ENCODE results near the gene ARFGAP1.

ARFGAP1 gene

DNA sequence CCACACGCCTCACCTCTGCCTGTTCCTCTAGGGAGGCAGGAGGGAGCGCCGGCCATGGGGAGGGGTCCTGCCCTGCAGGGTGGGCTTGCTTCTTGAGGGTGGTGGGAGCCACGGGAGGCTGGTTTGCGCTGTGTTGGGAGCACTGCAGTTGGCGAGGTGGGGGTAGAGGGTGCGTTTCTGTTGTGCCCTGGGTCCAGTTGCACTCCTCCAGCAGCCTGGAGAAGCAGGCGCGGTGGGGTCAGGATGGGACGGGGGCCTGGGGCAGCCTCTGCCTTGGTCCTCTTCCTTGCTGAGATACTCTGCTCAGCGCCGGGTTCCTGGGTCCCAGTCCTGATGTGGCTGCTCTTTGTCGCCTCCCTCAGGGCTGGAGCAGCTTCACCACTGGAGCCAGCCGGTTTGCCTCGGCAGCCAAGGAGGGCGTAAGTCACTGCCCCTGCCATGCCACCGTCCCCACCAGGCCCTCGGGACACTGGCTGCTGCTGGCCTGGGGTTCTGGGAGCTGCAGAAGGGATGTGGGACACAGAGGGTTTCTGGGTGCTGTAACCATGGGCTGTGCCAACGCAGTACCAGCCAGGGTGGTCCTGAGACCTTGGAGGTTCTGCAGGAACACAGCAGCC is 8.4 kb downstream of the ARFGAP1 start:
- no peak for DNase-seq

DNA sequence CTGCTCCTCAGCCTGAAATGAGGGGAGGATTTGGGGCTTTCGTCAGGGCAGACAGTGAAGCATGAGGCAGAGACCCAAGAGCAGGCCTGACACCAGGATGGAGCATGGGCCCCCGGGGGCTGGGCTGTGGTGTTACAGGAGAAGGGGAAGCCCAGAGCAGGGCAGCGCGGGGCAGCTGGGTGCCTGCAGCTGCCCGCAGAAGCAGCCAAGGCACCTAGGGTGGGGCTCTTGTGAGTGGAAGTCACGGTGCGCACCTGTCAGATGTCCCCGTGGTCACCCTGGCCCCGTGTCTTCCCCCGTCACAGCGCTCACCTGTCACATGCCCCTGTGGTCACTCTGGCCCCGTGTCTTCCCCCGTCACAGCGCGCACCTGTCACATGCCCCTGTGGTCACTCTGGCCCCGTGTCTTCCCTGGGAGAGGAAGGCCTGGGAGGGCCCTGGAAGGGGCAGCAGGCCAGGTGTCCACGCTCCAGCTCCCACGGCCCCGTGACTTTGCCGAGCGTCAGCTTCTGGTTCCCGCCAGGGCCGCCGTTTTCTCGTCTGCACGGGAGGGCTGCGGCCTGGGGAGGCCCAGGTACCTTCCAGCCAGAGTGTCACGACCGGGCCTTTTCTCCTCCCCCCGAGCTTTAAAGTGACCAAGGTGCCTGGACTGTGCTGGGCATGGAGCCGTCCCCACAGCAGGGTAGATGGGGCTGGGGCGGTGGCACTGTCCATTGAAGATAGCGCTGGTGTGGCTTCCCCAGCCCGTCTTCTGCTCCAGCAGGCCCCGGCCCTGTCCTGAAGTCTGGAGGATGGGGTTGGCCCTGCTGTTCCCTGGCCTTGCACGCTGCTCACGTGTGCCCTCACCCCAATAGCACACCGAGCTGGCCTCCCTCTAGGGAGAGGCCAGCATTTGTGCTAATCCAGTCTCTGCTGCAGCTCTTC is 9.4 kb downstream of the ARFGAP1 start:
- no peak for DNase-seq

DNA sequence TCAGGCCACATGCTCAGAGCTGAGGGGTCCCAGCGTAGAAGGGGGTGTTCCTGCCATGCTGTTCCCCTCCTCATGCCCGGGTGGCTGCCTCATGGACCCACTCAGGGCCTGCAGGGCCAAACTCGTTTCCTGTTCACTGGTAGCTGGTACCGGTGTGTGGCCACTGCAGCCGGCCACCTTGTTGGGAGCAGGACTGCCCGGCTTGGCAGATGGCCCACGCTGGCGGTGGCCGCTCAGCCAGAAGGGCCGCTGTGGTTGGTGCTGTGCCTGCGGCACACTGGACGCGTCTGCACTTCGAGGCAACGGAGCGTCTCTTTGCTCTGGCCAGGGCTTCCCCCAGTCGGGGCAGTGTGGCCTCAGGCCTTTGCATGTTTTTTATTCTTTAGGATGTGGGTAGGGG is 10.3 kb downstream of the ARFGAP1 start:
- DNase-seq: no peak

DNA sequence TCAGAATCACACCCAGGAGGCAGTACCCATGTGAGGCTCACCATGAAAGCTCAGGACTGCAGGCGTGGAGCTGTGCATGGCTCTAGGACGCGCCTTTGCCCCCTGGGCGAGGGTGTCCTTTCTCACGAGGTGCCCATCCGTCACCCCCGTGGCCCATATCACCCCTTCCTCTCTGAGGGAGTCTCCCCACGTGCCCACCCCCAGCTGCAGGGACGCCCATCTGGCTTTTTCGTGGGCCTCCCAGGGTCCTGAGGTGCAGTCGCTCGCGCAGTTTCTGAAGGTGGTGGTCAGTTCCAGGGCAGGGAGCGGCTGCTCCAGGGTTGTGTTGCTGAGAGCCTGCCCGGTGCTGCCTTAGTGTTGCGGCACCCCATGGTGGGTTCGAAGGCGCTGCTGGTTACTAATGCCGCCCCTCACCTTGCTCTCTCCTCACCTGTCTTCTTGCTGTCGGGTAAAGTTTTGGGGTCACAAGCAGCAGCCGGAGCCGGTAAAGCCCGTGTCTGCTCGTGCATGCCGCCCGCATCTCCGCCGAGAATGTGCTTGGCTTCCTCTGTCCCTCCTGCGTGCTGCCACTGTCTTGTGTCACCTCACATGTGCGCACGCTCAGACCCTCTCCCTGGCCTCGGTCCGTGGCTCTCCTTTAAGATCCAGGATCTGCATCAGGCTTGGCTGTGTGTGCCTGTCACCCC is 10.9 kb downstream of the ARFGAP1 start:
- DNase-seq: no peak

DNA sequence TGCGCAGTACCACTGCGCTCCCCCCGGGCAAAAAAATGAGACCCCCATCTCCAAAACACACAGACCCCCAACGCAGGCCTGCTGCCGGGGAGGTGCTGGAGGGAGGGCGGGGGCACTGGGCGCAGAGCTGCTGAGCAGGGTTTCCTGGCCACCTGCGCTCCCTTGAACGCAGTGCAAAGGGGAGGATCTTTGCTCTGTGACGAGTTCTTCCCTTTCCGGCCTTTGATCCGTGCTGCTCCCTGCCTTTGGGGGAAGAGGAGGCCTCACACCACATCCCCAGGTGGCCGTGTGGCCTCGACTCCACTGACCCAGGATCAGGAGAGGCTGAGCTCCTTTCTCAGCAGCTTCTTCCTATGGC is 11.4 kb downstream of the ARFGAP1 start:
- DNase-seq: no peak

DNA sequence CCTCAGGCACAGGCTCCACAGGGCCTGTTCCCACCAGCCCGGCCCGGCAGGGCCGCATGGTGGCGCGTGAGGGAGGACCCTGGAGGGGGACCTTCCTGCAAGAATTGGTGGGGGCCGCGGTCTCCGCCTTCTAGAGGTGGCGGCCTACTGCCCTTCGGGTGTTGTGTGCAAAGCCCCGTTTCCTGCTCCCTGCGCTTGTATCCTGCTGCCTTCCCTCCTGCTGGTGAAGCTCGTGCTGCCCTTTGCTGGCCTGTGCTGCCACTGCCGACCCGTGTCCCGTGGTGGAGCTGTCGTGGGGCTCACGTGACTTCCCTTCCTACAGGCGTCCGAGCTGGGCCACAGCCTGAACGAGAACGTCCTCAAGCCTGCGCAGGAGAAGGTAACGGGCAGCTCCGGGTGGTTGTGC is 11.9 kb downstream of the ARFGAP1 start:
- no peak for DNase-seq

DNA sequence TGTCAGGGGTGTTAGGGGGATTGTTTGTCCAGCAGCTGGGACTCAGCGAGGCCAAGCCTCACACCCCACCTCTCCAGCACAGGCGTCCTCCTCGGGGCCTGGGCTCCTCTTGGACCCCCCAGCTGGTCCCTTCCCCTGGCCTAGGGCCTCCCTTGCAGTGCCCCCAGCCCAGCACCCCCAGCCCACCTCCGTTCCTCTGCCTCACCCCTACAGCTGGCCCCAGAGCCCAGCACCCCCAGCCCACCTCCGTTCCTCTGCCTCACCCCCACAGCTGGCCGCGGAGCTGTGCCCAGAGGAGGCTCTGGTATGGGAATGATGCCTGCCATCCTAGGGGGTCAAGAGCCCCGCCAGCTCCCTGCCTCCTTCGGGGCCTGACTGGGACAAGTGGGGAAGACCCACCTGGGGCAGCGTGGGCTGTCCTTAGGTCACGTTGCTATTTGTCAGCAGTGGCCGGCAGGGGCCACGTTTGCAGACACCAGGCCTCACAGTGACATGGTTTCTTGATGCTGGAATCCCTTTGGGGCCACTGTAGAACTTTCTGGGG is 12.4 kb downstream of the ARFGAP1 start:
- DNase-seq: no peak

DNA sequence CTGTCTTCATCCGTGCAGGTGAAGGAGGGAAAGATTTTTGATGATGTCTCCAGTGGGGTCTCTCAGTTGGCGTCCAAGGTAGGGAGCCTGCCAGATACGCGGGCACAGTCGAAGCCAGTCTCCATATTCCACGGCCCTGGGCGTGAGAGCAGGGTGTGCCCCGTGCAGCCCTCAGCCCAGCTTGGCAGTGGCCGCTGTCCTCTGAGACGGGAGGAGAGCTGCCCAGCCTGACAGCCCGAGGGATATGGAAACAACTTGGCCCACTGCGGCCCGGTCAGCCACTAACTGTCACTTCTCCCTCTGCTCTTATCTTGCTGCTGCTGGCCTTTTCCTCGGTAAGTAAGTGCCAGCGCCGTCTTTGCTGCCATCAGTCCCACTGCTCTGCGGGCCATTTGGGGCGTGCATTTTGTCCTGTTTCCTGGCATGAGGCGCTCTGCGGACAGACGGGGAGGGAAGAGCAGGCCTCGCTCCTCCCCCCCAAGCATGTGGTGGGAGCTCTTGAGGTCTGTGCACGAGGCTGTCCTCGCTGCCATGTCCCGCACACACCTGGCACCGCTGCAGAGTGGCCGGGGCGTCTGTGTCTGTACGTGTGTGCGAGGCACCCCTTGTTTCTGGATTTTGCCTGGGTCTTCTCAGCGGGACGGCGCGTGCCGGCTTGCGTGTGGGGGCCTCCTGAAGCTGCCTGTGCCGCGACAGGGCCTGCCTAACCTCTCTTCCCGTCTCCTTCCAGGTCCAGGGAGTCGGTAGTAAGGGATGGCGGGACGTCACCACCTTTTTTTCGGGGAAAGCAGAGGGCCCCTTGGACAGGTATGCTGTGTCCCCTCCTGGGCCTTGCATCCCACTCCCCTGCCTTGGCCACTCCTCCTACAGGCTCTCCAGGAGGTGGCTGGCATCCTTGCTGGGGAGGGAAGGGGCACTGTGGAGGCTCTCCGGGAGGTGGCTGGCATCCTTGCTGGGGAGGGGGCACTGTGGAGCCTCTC is 13.3 kb downstream of the ARFGAP1 start:
- DNase-seq: no peak

DNA sequence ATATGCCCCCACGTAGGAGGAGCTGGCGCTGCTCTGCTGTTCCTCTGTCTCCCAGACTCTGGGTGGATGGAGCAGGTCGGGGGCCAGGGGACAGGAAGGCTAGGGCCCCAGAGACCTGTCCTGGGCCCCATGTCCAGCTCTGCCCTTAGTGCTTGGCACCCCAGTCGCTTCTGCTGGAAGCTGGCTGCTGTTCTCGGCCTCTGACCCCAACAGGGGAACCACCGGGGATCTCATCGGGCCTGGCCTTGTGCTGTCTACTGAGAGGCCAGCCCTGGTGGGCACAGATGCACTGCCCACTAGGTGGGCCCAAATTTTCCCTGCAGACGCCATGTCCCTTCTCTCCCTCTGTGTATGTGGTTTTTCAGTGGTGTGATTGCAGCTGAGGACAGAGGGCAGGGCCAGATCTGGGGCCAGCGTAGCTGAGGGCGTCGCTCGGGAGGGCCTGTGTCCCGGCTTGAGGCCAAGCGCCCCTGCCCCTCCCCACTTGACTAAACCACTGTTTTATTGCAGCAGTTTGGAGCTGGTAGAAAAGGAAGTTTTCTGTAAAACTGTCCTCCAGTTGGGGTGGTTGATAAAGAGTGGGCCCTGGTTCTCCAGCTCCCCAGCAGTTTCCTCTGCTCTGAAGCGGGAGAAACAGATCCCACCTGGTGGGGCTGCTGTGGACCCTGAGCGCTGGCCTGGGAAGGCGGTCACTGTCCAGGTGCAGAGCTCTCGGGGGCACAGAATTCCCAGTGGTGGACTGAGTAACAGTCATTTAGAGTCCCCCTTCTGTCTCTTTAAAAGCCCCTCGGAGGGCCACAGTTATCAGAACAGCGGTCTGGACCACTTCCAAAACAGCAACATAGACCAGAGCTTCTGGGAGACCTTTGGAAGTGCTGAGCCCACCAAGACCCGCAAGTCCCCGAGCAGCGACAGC is 14.4 kb downstream of the ARFGAP1 start:
- no peak for DNase-seq

DNA sequence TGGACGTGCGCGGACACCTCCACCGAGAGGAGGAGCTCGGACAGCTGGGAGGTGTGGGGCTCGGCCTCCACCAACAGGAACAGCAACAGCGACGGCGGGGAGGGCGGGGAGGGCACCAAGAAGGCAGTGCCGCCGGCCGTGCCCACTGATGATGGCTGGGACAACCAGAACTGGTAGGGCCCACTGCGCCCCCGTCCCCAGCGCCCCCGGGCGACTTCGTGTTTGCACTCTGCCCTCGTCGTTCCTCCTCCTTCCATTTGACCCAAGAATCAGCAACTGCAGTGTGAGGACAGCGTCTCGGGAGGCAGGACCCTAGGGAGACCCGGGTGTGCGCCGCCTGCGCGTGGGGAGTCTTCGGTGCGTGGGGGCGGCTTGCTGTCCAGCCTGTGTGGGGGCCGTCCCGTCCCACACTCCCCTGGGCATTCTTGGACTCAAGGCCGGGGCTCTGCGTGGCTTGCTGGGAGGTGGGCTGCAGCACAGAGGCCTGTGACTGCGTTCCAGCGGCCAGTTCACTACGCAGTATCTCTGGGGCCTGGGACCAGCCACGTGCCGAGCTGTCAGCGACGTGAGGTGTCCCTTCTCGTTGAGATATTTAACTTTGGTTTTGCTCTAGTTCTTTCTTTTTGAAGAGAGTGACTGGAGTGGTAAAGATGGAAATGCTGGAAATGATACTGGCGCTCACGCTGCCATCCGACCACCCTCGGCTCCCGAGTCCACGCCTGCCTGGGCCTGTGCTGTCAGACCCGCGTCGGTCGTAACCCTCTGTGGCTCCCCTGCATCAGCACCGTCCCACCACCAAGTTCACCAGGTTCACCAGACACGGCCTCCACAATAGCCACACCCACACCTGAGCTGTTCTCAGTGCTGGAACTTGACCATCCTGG is 15.3 kb downstream of the ARFGAP1 start:
- no peak for DNase-seq

DNA sequence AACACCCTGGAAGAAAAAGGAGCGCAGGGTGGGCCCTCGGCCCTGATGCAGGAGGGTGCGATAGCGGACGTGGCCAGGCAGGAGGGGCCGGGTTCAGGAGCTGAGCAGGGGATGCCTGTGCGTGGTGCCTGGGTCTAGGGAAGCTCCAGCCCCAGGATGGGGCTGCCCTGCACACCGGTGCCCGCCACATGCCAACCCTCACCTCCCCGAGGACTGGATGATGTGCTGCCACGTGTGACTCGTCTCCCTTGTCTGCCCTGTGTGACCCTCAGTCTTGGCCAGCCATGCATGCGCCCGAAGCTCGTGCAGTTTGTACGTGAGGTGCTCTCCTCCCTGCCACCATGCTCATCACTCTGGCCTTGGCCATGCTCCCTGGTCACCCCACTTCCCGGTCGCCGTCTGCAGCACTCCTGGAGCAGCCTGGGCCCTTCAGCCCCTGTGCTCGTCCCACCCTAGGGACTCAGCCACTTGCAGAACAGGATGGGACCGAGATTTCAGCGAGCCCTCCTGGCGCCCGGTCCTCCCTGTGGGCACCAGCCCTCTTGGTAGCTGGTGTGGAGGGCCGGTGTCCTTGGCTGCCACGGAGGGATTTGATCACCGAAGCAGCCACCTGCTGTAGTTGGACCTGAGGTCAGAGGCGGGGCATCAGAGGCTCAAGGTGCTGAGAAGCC is 16.1 kb downstream of the ARFGAP1 start:
- DNase-seq: no peak

DNA sequence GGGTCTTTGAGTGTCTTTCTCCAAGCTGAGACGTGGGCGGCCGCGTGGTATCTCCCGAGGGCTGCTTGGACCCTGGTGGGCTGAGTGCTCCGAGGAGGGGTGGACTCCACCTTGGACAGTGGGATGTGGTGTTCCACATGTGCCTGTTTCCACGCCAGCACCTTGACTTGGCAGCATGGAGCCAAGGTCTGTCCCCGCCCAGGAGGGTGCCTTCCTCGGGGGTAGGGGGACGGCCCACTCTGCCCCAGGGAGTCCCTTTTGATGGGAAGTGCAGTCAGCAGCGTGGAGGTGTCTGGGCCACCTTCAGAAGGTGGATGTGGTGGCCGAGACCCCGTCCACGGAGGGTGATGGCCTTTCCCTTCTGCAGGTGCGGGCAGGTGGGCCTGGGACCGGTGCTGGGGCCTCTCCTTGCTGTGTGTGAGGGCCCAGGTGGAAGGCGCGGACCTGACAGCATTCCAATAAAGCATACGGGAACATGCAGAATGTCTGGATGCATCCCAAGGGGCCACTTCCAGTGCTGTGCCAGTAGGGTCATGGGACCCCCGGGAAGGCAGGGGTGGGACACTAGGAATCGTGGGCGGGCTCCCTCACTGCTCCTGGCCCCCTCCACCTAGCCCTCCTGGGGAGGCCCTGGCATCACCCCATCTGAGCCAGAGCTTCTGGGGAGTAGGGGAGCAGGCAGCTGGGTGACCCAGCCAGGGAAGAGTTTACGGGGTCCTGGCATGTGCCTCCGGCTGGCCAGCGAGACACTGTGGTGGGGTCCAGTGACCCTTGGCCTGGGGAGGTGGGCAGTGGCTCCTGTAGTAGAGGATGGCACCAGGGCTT is 16.9 kb downstream of the ARFGAP1 start:
- DNase-seq: no peak

DNA sequence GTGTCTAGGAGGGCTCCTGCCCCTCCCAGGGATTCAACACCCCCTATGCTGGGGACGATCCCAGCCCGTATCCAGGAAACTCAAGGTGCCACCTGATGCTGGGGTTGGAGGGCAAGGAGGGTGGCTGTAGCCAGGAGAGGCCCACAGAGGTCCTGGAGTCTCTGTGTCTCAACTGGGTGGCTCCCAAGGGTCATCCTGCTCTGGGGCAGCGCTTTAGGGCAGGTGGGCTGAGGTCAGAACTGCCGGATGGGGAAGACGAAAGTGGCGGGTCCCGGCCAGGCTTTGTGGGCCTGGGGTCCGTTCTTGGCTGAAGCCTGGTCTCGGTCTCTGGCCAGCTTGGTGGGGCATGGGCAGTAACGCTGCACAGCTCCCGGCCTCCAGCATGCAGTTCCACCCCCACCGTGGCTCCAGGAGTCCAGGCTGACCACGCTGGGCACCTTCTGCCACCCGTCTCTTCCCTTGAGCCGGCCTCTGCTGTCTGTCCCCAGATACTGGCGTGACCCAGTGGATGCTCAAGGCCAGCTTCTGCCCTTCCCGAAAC is 17.6 kb downstream of the ARFGAP1 start:
- DNase-seq: no peak

DNA sequence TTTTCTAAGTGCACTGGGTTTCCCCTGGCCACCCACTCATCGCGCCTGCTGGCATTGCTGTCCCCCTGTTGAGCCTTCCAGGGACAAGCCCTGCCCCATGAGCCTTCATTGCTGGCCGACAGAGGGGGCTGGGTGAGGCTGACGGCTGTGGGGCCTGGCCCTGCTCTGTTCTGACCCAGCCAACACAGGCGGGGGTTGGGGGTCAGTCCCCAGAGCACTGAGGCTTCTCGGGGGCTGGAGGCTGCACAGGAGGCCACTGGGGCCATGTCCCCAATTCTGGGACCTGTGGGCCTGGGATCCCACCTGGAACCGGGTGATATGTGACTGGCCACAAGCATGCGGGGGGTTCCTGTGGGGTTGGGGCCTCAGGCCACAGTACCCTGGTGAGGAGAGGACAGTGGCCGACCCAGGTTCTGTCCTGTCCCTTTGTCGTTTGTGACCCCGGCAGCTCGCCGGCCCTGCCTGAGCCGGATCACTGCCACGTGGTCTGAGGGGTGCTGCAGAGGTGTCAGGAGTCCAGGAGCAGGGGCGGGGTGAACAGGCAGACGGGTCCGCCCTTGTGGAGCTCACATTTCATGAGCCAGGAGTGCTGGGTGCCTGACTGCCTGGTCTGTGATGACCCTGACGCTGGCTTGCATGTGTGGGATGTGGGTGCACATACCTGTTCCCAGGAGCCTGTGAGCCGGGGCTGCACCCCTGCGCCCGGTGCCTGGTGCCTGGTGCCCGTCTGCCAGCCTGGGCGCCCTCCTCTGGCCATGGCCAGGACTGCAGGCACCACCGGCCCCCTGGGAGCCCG is 18.3 kb downstream of the ARFGAP1 start:
- DNase-seq: peak; percentile 35

DNA sequence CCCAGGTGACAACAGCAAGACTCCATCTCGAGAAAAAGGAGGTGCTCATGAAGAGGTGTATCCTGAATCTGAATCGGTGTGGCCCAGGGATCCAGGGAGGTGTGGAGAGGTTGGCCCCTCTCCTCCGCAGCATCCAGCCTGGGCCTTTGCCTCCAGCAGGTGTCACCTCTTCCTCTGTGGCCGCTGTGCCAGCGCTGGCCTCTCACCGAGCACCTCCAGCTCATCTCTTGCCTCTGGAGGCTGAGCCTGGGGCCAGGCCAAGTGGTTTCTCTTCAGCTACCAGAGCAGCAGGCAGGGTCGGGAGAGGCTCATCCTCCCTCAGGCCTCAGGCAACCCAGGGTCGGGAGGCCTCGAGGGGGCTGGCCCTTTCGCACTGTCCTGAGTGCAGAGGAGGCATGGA is 19.2 kb downstream of the ARFGAP1 start:
- no peak for DNase-seq

DNA sequence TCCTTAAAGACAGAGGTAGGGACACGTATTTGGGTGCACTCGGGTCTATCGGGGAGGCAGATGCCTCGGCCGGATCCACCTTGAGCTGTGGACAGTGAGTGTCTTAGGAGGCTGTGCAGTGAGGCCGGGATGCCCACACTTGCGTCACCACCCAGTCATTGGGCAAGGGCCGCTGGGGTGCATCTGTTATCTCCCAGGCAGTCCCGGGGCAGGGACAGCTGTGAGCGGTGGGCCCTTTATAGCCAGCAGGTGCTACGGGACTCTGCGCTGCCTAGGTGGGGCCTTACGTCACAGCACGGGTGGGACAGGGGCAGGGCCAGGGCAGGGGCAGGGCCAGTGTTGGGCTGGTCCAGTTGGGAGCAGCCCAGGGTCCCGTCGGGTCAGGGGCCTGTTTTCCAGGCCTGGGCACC is 19.7 kb downstream of the ARFGAP1 start:
- DNase-seq: no peak

DNA sequence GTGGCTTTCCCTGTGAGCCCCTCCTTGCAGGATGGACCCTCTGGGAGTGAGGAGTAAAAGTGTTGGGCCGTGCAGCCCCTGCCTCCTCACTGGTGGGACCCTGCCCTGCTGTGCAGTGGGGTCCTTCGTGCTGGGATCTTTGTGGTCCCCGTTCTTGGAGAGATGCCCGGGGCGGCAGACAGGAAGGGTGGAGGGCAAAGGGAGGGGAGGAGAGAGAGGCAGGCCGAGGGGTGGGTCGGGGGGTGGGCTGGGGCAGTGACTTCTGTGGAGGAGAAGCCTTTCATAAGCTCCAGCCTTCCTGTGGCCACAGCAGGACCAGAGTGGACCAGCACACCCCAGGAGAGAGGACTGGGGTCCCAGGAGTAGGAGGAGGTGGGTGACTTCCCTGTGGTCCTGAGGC is 20.3 kb downstream of the ARFGAP1 start, which contains the start of gene COL20A1:
TSS of gene COL20A1 (plus strand) at position 283 of the 400 bp plus-strand sequence. CDS start 1,922 bp downstream, outside the sequence.
- no peak for DNase-seq

Measured in EL (cell line).